Endothelial cell of hepatic sinusoid (primary cell): Measurements from ENCODE around the gene PTPRA.
"Not testable (repeated sequence)": the region's sequence is repeated elsewhere in the genome, so short reads cannot be mapped to it uniquely, and the experiment has no call there.

ENCODE experiments used
- in situ Hi-C: cut with HindIII; loops from 2 replicates; pipeline ENCODE4 v1.10.0; 2017; ENCODE audit warnings: low sequenced_read_pairs

Gene PTPRA

GRCh38 chr20:3040086-3040485 lies 166.8 kb downstream of the PTPRA start:
- in situ Hi-C loops = no loop called here

DNA sequence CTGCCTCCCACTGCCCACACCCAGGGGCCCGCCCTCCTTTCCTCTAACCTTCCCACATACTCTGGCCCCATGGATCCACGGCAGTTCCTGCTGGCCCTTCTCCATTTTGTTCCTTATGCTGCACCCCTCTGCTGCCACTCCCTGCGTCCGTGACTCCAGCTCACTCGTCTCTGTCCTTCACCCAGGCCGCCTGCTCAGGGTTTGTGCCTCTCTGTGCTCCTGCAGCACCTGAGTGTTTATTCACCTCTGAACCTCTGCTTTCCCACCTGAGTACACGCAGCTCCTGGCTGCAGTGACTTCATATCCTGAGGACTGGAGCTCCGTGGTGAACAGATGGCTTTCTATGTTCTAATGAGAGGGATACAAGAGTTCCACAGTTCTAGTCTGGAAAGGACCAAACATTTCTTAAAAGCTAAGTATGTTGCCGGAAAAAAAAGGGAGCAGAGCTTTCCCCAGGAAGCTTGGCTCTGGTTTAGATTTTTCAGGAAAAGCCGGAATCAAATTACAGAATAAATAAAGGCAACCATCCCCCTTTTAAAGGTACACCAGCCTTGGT lies 168.7 kb downstream of the PTPRA start:
- in situ Hi-C loops = no loop called here

DNA sequence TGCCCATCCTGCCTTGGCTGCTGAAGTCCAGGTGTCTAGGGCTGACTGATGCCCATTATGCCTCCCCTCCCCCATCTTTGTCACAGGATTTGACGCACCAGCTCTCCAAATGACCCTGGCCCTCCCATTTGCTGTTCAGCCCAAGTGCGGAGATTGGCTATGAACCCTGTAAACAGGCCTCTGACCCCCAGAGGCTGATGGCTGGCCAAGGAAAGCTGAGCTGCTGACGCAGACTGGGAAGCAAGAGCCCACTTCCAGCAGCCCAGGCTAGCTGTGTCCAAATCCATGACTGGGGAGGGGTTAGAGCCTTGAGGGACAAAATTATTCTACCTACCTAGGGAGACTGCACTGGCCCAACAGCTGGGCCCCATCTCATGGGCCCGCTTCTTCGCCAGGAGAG lies 169.3 kb downstream of the PTPRA start:
- in situ Hi-C loops = no loop called here

GRCh38 chr20:3043322-3043721 lies 170.0 kb downstream of the PTPRA start, which contains the start of gene GNRH2:
Gene GNRH2, plus strand, starts transcription at chr20:3043622. Its CDS starts 793 bp downstream, at chr20:3044415.
- in situ Hi-C loops = no loop called here

GRCh38 chr20:3044336-3044965 lies 171.2 kb downstream of the PTPRA start:
- in situ Hi-C loops = no loop called here

GRCh38 chr20:3045042-3045815 lies 171.9 kb downstream of the PTPRA start:
- in situ Hi-C loops = no loop called here

DNA sequence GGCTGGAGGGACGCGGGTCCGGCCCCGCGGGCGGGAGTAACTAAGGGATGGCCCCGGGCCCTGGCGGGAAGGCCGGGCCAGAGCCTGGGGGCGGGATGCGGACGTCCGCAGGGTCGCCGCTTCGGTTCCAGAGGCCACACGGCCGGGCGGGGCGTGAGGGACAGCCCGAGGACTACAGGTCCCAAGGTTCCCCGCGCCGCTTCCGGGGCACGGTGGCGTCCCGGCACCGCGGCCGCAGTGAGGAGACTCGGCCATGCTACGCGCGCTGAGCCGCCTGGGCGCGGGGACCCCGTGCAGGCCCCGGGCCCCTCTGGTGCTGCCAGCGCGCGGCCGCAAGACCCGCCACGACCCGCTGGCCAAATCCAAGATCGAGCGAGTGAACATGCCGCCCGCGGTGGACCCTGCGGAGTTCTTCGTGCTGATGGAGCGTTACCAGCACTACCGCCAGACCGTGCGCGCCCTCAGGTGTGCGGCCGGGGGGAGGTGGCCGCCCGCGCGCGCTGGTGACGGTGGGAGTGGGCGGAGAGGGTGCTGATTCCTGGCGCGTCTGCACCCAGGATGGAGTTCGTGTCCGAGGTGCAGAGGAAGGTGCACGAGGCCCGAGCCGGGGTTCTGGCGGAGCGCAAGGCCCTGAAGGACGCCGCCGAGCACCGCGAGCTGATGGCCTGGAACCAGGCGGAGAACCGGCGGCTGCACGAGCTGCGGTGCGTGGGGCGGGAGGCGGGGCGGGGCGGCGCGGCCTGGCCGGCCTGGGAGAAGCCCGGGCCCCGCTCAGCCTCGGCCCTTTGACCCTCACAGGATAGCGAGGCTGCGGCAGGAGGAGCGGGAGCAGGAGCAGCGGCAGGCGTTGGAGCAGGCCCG lies 172.8 kb downstream of the PTPRA start, which contains the start of gene MRPS26:
TSS of gene MRPS26 (plus strand) at position 237 of the 861 bp plus-strand sequence. CDS start at position 254, 17 bp downstream.
- in situ Hi-C loops = no loop called here

GRCh38 chr20:3046677-3047462 lies 173.6 kb downstream of the PTPRA start:
- in situ Hi-C loops = no loop called here

- in situ Hi-C loops = no loop called here
Measured at GRCh38 chr20:3047486-3048419, 174.5 kb downstream of the PTPRA start.

DNA sequence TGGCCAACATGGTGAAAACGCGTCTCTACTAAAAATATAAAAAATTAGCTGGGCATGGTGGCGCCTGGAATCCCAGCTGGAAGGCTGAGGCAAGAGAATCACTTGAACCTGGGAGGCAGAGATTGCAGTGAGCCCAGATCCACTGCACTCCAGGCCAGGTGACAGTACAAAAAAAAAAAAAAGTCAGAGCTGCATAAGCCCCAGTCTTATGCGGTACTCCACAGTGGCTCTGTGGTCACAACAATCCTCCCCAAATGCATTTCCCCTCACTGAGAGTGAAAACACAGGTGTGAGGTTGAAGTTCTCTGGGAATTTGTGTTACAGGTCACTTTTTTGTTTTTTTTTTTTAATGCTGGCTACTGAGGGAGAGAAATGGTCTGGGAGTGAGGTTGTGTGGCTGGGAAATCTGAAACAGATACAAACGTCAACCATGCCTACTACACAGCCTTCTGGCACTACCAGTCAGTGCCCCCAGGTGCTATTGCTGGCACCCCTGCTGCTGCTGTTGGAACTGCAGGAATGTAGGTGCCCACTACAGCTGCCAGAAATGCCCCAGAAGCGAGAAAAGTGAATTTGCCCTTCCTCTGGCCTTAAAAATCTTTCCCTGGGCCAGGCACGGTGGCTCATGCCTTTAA lies 178.2 kb downstream of the PTPRA start:
- in situ Hi-C loops = no loop called here

DNA sequence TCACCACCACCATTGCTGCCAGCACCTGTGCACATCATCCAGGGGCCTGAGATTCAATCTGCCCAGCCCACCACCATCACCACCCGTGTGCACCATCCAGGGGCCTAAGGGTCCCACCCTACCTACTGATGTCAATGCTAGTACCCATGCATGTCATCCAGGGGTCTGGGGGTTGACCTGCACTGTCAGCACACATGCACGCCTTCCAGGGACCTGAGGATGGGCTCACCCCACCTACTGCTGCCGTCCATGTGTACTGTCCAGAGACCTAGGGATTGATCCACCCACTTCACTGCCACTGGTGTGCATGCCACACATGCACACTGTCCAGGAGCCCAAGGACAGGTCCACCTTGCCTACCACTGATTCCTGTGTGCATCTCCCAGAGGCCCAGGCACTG lies 186.2 kb downstream of the PTPRA start:
- in situ Hi-C loops = loop anchor here (5.0 kb wide), 1 partner anchor 93 kb away; no protein-coding TSS in a partner anchor

GRCh38 chr20:3064119-3064518 lies 190.8 kb downstream of the PTPRA start:
- in situ Hi-C loops = not testable (repeated sequence)

DNA sequence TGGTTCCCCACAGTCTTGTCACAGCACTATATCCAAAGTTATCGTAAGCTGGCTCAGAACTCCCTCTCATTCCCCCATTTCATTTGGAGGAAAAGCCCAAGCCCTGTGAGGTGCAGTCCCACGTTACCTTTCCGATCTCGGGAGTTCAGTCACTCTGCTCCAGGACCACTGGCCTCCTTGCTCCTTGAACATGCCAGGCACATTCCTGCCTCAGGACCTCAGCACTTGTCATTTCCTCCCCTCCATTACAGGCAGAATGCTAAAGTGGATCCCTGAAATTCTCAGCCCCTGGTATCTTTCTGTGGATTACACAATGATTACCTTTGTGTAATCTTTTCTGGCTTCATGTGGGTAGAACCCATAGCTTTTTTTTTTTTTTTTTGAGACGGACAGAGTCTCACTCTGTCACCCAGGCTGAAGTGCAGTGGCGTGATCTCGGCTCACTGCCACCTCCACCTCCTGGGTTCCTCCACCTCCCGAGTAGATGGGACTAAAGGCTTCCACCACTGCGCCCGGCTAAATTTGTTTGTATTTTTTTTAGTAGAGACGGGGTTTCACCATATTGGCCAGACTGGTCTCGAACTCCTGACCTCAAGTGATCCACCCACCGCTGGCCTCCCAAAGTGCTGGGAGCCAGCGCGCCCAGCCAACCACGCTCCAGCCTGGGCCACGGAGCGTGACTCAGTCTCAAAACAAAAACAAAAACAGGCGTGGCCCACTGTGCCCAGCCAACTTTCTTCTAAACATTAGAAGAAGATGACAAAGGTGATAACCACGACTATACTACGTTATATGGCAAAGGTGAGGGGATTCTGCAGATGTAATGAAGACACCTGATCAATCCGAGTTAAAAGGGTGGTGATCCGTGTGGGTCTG lies 194.1 kb downstream of the PTPRA start:
- in situ Hi-C loops = no loop called here

DNA sequence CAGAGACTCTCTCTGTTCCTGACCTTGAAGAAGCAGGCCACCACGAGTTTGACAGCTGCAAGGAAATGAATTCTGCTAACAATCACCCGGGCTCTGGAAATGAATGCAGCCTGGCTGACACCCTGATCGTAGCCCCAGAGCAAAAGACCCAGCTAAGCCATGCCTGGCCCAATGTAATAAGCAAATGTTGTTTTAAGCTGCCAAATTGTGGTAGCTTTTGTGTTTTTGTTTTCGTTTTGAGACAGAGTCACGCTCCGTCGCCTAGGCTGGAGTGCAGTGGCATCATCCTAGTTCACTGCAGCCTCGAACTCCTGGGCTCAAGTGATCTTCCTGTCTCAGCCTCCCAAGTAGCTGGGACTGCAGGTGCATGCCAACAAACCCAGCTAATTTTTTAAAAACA lies 194.8 kb downstream of the PTPRA start:
- in situ Hi-C loops = no loop called here

GRCh38 chr20:3068986-3069900 lies 196.0 kb downstream of the PTPRA start:
- in situ Hi-C loops = no loop called here

DNA sequence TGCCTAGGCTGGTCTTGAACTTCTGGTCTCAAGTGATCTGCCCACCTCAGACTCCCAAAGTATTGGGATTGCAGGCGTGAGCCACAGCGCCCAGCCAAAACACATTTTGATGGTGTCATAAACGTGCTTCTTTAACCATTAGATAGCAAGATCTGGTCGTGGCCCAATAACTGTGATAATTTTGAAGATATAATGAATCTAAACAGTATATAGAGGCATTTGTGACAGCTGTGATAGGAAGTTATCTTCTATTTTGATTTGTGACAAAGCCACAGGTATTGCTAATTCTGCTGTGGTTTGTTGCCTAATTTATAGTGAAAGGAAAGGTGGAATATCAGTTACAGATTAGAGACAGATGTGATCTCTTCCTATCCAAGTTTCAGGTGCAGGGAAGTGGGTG lies 197.4 kb downstream of the PTPRA start:
- in situ Hi-C loops = no loop called here

DNA sequence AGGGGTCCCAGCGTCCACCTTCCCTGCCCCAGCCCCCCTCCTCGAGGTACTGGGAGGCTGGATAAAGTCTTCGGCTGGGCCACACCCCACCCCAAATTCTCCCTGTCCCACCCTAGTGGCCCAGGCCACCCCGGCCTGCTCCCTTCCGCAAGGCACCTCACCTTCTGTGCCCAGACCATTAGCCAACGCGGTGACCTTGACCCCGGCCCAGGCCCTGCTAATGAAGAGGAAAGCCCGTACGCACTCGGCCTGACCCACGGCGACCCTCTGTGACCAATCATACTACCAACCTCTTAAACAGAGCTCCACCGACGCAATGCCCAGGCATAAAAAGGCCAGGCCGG lies 198.0 kb downstream of the PTPRA start:
- in situ Hi-C loops = no loop called here
